ENCODE measurements around the gene LYSMD2. TPM values are rescaled to one million over a fixed set of nuclear protein-coding genes. Genes with fewer than 3 reads are reported as not detected.

LYSMD2 gene
- total and polyA plus RNA-seq, 9 of the 15 experiments (the other 6 are each of a cell fraction or from before 2014, with no cell fraction given): 4.3 to 30.3 (median 9.8) TPM

- ChIA-PET POLR2A (no interaction called here), CTCF (ENCODE audit: low intra/inter-chr PET ratio) (no interaction called here)
- Histone ChIP-seq H3K27me3 (ENCODE audit: control insufficient read depth in 2 of 2, insufficient read depth in 2 of 2, low read length in 2 of 2) (no peaks in the 10 kb centered on the region), H3K27ac (ENCODE audit: extremely low read depth, low read depth, low read length) (no peak overlapping the region), H3K4me1 (replicated peaks in 1 of 2; ENCODE audit: control insufficient read depth in 2 of 2, insufficient read depth in 2 of 2, low read length in 2 of 2) (peaks cover 14% of the 10 kb centered on the region in 2 experiments; a peak in 4 of 5 replicates), H3K4me3 (no peak overlapping the region), H4K20me1 (replicated peaks; ENCODE audit: control insufficient read depth, insufficient read depth, low read length) (no peaks in the 10 kb centered on the region), H3K79me2 (ENCODE audit: control insufficient read depth, insufficient read depth, low read length) (no peaks in the 10 kb centered on the region; the same call in 2 of the 3 replicates), H3K4me2 (ENCODE audit: insufficient read depth, low read length) (no peak overlapping the region), H3K9ac (ENCODE audit: insufficient read depth in 1 of 2, low read depth in 2 of 2, low read length in 2 of 2) (no peak overlapping the region), H3K9me3 (replicated peaks; ENCODE audit: control insufficient read depth, insufficient read depth, low read depth, low read length) (no peaks in the 10 kb centered on the region), H2AFZ (ENCODE audit: low read depth, low read length) (no peak overlapping the region), H3K9me1 (ENCODE audit: control insufficient read depth, insufficient read depth, low read length) (no peaks in the 10 kb centered on the region), H3K36me3 (ENCODE audit: control insufficient read depth, insufficient read depth, low read length) (no peaks in the 10 kb centered on the region)
- BruUV-seq (replicated peaks): no TSS peak
- TF ChIP-seq CEBPG (CRISPR knock-in tag; IDR thresholded peaks at IDR 0.05): no peak
- TF ChIP-seq CEBPG (tag; conservative IDR thresholded peaks at IDR 0.05 in 1 of 2, IDR thresholded peaks at IDR 0.05 in 1 of 2): peak in 1 of 2 experiments; percentile 94; a peak in 2 of 4 replicates
- TF ChIP-seq ZNF232 (CRISPR knock-in tag; IDR thresholded peaks at IDR 0.05): no peak
- peak; percentile 54 for TF ChIP-seq ATF3 (IDR thresholded peaks at IDR 0.05)
- TF ChIP-seq ATF3 (CRISPR knock-in tag; conservative IDR thresholded peaks at IDR 0.05): no peak
- peak in 1 of 2 experiments; percentile 23; a peak in 1 of 4 replicates for TF ChIP-seq TRIM24 (IDR thresholded peaks at IDR 0.05)
- FAIRE-seq (no peak), DNase-seq (ENCODE audit: extremely low read depth in 1 of 4, low spot score in 3 of 4) (no peak), ATAC-seq (no peak)
- WGBS (ENCODE audit: insufficient coverage, low coverage, missing lambda C conversion rate): 18% methylated on average over 2 of the region's 2 CpGs
- intact Hi-C loops (cut with micrococcal nuclease) (no loop called here), in situ Hi-C loops (cut with MboI) (no loop called here)
Observed at GRCh38 chr15:51678096-51678495, 59.4 kb downstream of the LYSMD2 start.

All from K562 (cell line).